T-cell (primary cell): ENCODE results near the gene NOVA1. TPM values are rescaled to one million over a fixed set of nuclear protein-coding genes. Genes with fewer than 3 reads are reported as not detected.
"Not testable (repeated sequence)": the region's sequence is repeated elsewhere in the genome, so short reads cannot be mapped to it uniquely, and the experiment has no call there.

ENCODE experiments used
- ATAC-seq, 4 experiments: fragments of 200-7000 bp in 3 of 4; fragments of 150-1000 bp in 1 of 4; cut with Tn5 transposase; replicated peaks in 1 of 4; 1 replicate in 3 of 4; 2 replicates in 1 of 4; pipeline ENCODE4 v1.10.0; 2021; ENCODE audit warnings: moderate library complexity in 3 of 4, mild to moderate bottlenecking in 2 of 4, moderate number of reproducible peaks in 1 of 4
- CTCF ChIA-PET, 2 donors: fragments of 300-600 bp; sonication (Branson Sonifier 250); formaldehyde crosslinking; loops; one replicate each; lab custom pipeline; 2022; ENCODE audit warnings: antibody characterized with exemption in 2 of 2; lab: Charles Lee
- POLR2A ChIA-PET, 2 donors: fragments of 300-600 bp; sonication (Branson Sonifier 250); formaldehyde crosslinking; loops; one replicate each; lab custom pipeline; 2022; ENCODE audit warnings: antibody characterized with exemption in 2 of 2; lab: Charles Lee
- DNase-seq, 35 experiments: peaks; one replicate each; pipeline versions ENCODE4 v3.0.0 to v3.0.0-alpha.2; 2013 to 2023
- H3K27ac ChIP-seq: one replicate; pipeline ENCODE4 v1.5.1; 2013; ENCODE audit warnings: low read length
- H3K27me3 ChIP-seq, 2 experiments: replicated peaks in 1 of 2; 1 replicate in 1 of 2; 2 replicates in 1 of 2; pipeline versions ENCODE4 v1.6.1 to v1.7.0; 2013; ENCODE audit warnings: low read length in 1 of 2, mixed read lengths in 1 of 2; ENCODE audit not compliant: control insufficient read depth in 2 of 2, insufficient read depth in 2 of 2; ENCODE audit errors: extremely low read depth in 1 of 2
- H3K36me3 ChIP-seq, 2 donors: 1 replicate in 1 of 2; 2 replicates in 1 of 2; pipeline versions ENCODE4 v1.6.1 to v1.7.0; 2013; ENCODE audit warnings: low read length in 1 of 2; ENCODE audit not compliant: control insufficient read depth in 2 of 2, insufficient read depth in 1 of 2; ENCODE audit errors: extremely low read depth in 1 of 2
- H3K4me1 ChIP-seq, 2 experiments: 1 replicate in 1 of 2; 2 replicates in 1 of 2; pipeline versions ENCODE4 v1.6.1 to v1.7.0; 2013; ENCODE audit warnings: low read length in 2 of 2, mixed read lengths in 1 of 2; ENCODE audit not compliant: insufficient read depth in 2 of 2, control insufficient read depth in 1 of 2; ENCODE audit errors: extremely low read depth in 1 of 2
- H3K4me3 ChIP-seq, 2 donors: 1 replicate in 1 of 2; 2 replicates in 1 of 2; pipeline versions ENCODE4 v1.5.1 to v1.7.0; 2013; ENCODE audit warnings: mild to moderate bottlenecking in 2 of 2, low read length in 1 of 2, moderate library complexity in 1 of 2; ENCODE audit not compliant: control insufficient read depth in 1 of 2; ENCODE audit errors: extremely low read depth in 1 of 2
- H3K9me3 ChIP-seq: 2 replicates; pipeline ENCODE4 v1.7.0; 2013
- H3K27ac Mint-ChIP-seq, 2 donors: one replicate each; pipeline ENCODE4 v1.8.0; 2020 to 2021; ENCODE audit warnings: mild to moderate bottlenecking in 2 of 2, mixed read lengths in 2 of 2
- H3K27me3 Mint-ChIP-seq, 2 donors: one replicate each; pipeline ENCODE4 v1.8.0; 2021 to 2022; ENCODE audit warnings: mixed read lengths in 2 of 2
- H3K36me3 Mint-ChIP-seq: one replicate; pipeline ENCODE4 v1.8.0; 2021; ENCODE audit warnings: mixed read lengths
- H3K4me1 Mint-ChIP-seq, 3 donors: one replicate each; pipeline ENCODE4 v1.8.0; 2020 to 2022; ENCODE audit warnings: mixed read lengths in 3 of 3, mild to moderate bottlenecking in 1 of 3
- H3K4me3 Mint-ChIP-seq, 3 donors: one replicate each; pipeline ENCODE4 v1.8.0; 2020 to 2022; ENCODE audit warnings: mild to moderate bottlenecking in 3 of 3, mixed read lengths in 3 of 3, moderate library complexity in 3 of 3
- H3K9me3 Mint-ChIP-seq, 3 donors: one replicate each; pipeline ENCODE4 v1.8.0; 2020 to 2022; ENCODE audit warnings: mixed read lengths in 3 of 3
- WGBS: methylation state at CpG from one replicate; pipeline ENCODE4 v1.1.5; 2013; ENCODE audit warnings: missing lambda C conversion rate; ENCODE audit not compliant: insufficient coverage; 5-methylcytosine and 5-hydroxymethylcytosine counted together
- total RNA-seq, 35 experiments: library from RNA in 6 of 35; stranded (reverse) in 6 of 35; fragments of 120-200 nt in 1 of 35; gene quantifications; one replicate each; pipeline versions ENCODE4 v1.2.1 to v1.2.4 and lab custom pipeline; 2013 to 2026

The NOVA1 gene, protein sequence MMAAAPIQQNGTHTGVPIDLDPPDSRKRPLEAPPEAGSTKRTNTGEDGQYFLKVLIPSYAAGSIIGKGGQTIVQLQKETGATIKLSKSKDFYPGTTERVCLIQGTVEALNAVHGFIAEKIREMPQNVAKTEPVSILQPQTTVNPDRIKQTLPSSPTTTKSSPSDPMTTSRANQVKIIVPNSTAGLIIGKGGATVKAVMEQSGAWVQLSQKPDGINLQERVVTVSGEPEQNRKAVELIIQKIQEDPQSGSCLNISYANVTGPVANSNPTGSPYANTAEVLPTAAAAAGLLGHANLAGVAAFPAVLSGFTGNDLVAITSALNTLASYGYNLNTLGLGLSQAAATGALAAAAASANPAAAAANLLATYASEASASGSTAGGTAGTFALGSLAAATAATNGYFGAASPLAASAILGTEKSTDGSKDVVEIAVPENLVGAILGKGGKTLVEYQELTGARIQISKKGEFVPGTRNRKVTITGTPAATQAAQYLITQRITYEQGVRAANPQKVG
- total RNA-seq, result under 1 TPM in 1 of 5 donors, not detected in 4; 0.09 TPM
- 0.09 TPM for total RNA-seq (2013)
- total RNA-seq (lab: John Stamatoyannopoulos, UW), result 0 to 0.31 (median 0) reads per million in 29 experiments

DNA sequence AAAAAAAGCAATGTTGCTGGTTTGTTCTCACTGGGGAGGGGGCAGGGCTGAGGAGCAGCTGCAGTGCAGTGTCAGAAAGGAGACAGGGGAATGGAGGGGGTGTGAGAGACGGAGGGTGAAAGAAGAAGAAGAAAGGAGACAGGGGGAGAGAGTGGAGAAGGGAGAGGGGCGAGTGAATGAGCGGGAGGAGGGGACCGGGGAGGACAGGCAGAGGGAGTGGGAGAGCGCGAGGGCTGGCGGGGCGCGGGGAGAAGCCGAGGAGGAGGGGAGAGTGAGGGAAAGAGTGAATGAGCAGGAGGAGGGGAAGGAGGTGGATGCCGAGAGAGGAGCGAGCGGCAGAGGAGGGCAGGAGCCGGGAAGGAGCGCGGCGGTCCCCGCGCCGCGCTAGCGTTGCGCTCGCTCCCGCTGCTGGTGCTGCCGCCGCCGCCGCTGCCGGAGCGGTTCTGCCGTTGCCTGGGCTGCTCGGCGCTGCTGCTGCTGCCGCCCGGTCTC lies at the start of gene NOVA1:
NOVA1 (minus strand) TSS at position 445 of the 492 bp plus-strand sequence. CDS start 597 bp downstream, outside the sequence.
- ATAC-seq, result no peak
- Mint-ChIP-seq H3K4me1 (no peaks in the 10 kb centered on the region), H3K4me3 (peak within 1 kb of the TSS; percentile 39 to 43 (median 39)), H3K9me3 (peaks cover 4 to 14% (median 11%) of the 10 kb centered on the region in 3 donors), H3K27ac (no peak within 1 kb of the TSS), H3K27me3 (peaks cover 31 to 34% of the 10 kb centered on the region in 2 donors), H3K36me3 (no peaks in the 10 kb centered on the region)
- POLR2A ChIA-PET, result no interaction called here
- Histone ChIP-seq H3K4me1 (peaks cover 0 to 2% of the 10 kb centered on the region in 2 experiments), H3K27me3 (peaks cover 12 to 15% of the 10 kb centered on the region in 2 experiments), H3K4me3 (peak within 1 kb of the TSS in 1 of 2 donors; percentile 71), H3K36me3 (no peaks in the 10 kb centered on the region), H3K27ac (no peak within 1 kb of the TSS), H3K9me3 (no peaks in the 10 kb centered on the region)
- CTCF ChIA-PET, result no interaction called here
- no peak for DNase-seq
- 9% methylated on average over 30 of the region's 36 CpGs for WGBS

DNA sequence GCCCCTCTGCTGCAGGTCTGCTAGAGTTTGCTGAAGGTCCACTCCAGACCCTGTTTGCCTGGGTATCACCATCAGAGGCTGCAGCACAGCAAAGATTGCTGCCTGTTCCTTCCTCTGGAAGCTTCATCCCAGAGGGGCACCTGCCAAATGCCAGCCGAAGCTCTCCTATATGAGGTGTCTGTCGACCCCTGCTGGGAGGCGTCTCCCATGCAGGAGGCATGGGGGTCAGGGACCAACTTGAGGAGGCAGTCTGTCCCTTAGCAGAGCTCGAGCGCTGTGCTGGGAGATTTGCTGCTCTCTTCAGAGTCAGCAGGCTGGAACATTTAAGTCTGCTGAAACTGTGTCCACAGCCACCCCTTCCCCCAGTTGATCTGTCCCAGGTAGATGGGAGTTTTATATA lies 47.2 kb upstream of the NOVA1 start:
- H3K4me3 ChIP-seq, H3K27me3 Mint-ChIP-seq, H3K27ac Mint-ChIP-seq, H3K27ac ChIP-seq, H3K4me1 Mint-ChIP-seq, H3K36me3 Mint-ChIP-seq, H3K27me3 ChIP-seq, H3K9me3 ChIP-seq, H3K4me1 ChIP-seq, H3K36me3 ChIP-seq, H3K4me3 Mint-ChIP-seq, DNase-seq, POLR2A ChIA-PET, CTCF ChIA-PET, ATAC-seq: not testable (repeated sequence)
- WGBS, result 100% methylated on average over 3 of the region's 5 CpGs
- H3K9me3 Mint-ChIP-seq, result peaks cover 29 to 56% (median 34%) of the 10 kb centered on the region in 3 donors

DNA sequence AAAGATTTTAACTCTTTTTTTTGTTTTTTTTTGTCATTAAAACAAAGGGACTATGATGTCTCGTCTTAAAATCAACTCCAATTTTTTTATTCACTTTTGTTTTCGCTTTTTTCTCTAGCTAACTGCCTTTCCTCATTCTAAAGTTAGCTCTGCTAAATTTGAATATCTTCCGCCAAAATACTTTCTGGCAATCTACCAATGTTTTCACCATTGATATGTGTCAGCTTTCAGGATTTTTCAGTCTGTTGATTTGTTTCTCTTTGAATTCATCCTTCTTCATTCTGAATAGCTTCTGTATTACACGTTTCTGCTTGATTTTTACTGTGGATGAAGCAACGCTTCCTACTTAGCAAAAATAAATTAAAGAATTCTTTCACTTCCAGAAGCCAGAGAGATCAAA lies 38.7 kb upstream of the NOVA1 start:
- no peaks in the 10 kb centered on the region for H3K27me3 ChIP-seq
- H3K9me3 ChIP-seq, result peaks cover 2% of the 10 kb centered on the region
- CTCF ChIA-PET, result interaction anchor here in 1 of 2 donors (0.6 kb wide), 1 partner anchor 736 kb away, joined by 3 read pairs; no protein-coding TSS in a partner anchor
- H3K36me3 ChIP-seq, result no peaks in the 10 kb centered on the region
- no peak overlapping the region for H3K27ac ChIP-seq
- ATAC-seq (no peak), DNase-seq (no peak)
- WGBS, result 40% methylated on average over 1 of the region's 5 CpGs
- no peak overlapping the region for H3K4me3 Mint-ChIP-seq
- H3K27me3 Mint-ChIP-seq, result no peaks in the 10 kb centered on the region
- H3K9me3 Mint-ChIP-seq, result peaks cover 0 to 16% (median 14%) of the 10 kb centered on the region in 3 donors
- H3K4me1 ChIP-seq, result no peaks in the 10 kb centered on the region
- H3K4me3 ChIP-seq, result no peak overlapping the region
- POLR2A ChIA-PET, result interaction anchor here in 1 of 2 donors (0.7 kb wide), 1 partner anchor 24 kb away, joined by 4 read pairs; no protein-coding TSS in a partner anchor
- no peaks in the 10 kb centered on the region for H3K36me3 Mint-ChIP-seq
- no peak overlapping the region for H3K27ac Mint-ChIP-seq
- H3K4me1 Mint-ChIP-seq, result no peaks in the 10 kb centered on the region

- CTCF ChIA-PET, H3K36me3 Mint-ChIP-seq, H3K27ac ChIP-seq, H3K4me1 ChIP-seq, H3K9me3 Mint-ChIP-seq, H3K27ac Mint-ChIP-seq, H3K4me3 Mint-ChIP-seq, DNase-seq, H3K4me1 Mint-ChIP-seq, H3K27me3 ChIP-seq, POLR2A ChIA-PET, H3K27me3 Mint-ChIP-seq, H3K9me3 ChIP-seq, H3K36me3 ChIP-seq, ATAC-seq, H3K4me3 ChIP-seq: not testable (repeated sequence)
- 86% methylated on average over 8 of the region's 25 CpGs for WGBS
These were observed 37.1 kb upstream of the NOVA1 start for GRCh38 chr14:26634946-26635345.

DNA sequence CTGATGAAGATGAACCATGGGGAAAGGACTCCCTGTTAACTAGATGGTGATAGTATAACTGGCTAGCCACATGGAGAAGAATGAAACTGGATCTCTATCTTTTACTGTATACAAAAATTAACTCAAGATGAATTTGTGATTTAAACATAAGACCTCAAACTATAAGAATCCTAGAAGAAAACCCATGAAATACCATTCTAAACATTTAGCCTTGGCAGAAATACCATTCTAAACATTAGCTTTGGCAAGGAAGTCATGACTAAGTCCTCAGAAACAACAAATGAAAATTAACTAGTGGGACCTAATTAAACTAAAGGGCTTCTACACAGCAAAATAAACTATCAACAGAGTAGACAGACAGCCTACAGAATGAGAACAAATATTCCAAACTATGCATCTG lies 28.4 kb upstream of the NOVA1 start:
- H3K4me3 Mint-ChIP-seq, result no peak overlapping the region
- H3K36me3 ChIP-seq, result no peaks in the 10 kb centered on the region
- POLR2A ChIA-PET, result no interaction called here
- H3K36me3 Mint-ChIP-seq, result no peaks in the 10 kb centered on the region
- no peak overlapping the region for H3K4me3 ChIP-seq
- H3K27ac Mint-ChIP-seq, result no peak overlapping the region
- ATAC-seq, result no peak
- no peaks in the 10 kb centered on the region for H3K27me3 ChIP-seq
- CTCF ChIA-PET, result no interaction called here
- H3K4me1 ChIP-seq, result no peaks in the 10 kb centered on the region
- no peaks in the 10 kb centered on the region for H3K4me1 Mint-ChIP-seq
- H3K9me3 Mint-ChIP-seq, result peaks cover 18 to 21% (median 20%) of the 10 kb centered on the region in 3 donors
- DNase-seq, result no peak
- H3K27ac ChIP-seq, result no peak overlapping the region
- no peaks in the 10 kb centered on the region for H3K9me3 ChIP-seq
- H3K27me3 Mint-ChIP-seq, result no peaks in the 10 kb centered on the region

DNA sequence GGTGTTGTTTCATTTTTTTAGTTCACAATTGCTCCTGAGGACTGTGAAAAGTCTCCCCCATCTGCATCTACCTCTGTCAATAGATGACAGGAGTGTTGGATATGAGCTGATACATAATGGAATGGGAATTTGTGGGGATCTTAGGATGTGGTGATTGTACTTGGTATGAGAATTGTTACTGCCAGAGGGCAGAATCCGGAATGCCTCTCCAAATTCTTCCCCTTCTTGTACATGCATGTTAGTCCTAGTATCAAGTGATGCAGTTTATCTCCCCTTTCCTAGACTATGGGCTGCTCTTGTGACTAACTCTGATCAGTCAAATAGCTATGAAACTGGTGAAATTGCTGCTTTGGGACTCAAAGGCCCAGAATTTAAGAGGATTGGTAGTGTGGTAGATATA lies 24.8 kb upstream of the NOVA1 start:
- Mint-ChIP-seq H3K27me3 (no peaks in the 10 kb centered on the region), H3K27ac (no peak overlapping the region), H3K4me3 (no peak overlapping the region), H3K4me1 (no peaks in the 10 kb centered on the region), H3K36me3 (no peaks in the 10 kb centered on the region), H3K9me3 (peaks cover 11 to 22% (median 17%) of the 10 kb centered on the region in 3 donors)
- Histone ChIP-seq H3K9me3 (no peaks in the 10 kb centered on the region), H3K27ac (no peak overlapping the region), H3K4me3 (no peak overlapping the region), H3K4me1 (no peaks in the 10 kb centered on the region), H3K36me3 (no peaks in the 10 kb centered on the region), H3K27me3 (no peaks in the 10 kb centered on the region)
- POLR2A ChIA-PET, result no interaction called here
- DNase-seq (no peak), ATAC-seq (no peak)
- CTCF ChIA-PET, result no interaction called here
- no CpG with 5 or more reads among the region's 1 CpG for WGBS
